IMR-90 (cell line): ENCODE measurements around the gene ELMO1. TPM values are rescaled to one million over a fixed set of nuclear protein-coding genes. Genes with fewer than 3 reads are reported as not detected.

Experiments
- ATAC-seq: fragments of 200-7000 bp; cut with Tn5 transposase; 2 replicates; pipeline ENCODE4 v1.9.1; 2020; ENCODE audit warnings: low read depth, mild to moderate bottlenecking, moderate library complexity
- BruUV-seq: library from RNA; stranded (reverse); fragments of 400-500 nt; replicated peaks from 2 replicates; lab custom pipeline; 2021; lab: Mats Ljungman, UMichigan
- CTCF ChIA-PET: fragments of 300-600 bp; formaldehyde crosslinking; extraction: SDS; loops from one replicate; lab custom pipeline; 2021; ENCODE audit warnings: antibody characterized with exemption; lab: Yijun Ruan, JAX
- POLR2A ChIA-PET: fragments of 300-600 bp; sonication (Branson Sonifier 250); formaldehyde crosslinking; loops from one replicate; lab custom pipeline; 2022; ENCODE audit warnings: antibody characterized with exemption; ENCODE audit not compliant: unreplicated experiment; lab: Charles Lee
- DNase-seq: peaks from one replicate; pipeline ENCODE4 v3.0.0; 2013
- H2AFZ ChIP-seq: replicated peaks from 2 replicates; pipeline ENCODE3; 2013; ENCODE audit warnings: low read length, mild to moderate bottlenecking; ENCODE audit not compliant: poor library complexity
- H2AK5ac ChIP-seq: 2 replicates; pipeline ENCODE4 v1.6.1; 2013; ENCODE audit warnings: low read depth, low read length, inconsistent platforms
- H2AK9ac ChIP-seq: replicated peaks from 2 replicates; pipeline ENCODE3; 2013; ENCODE audit warnings: mild to moderate bottlenecking, low read depth, low read length, moderate library complexity; ENCODE audit not compliant: poor library complexity
- H2BK120ac ChIP-seq: 2 replicates; pipeline ENCODE4 v1.6.1; 2013; ENCODE audit warnings: low read depth, low read length, inconsistent platforms
- H2BK15ac ChIP-seq: 3 replicates; pipeline ENCODE4 v1.6.1; 2013; ENCODE audit warnings: low read depth, low read length, inconsistent platforms
- H2BK20ac ChIP-seq: 2 replicates; pipeline ENCODE4 v1.6.1; 2013; ENCODE audit warnings: low read depth, mild to moderate bottlenecking, inconsistent platforms, low read length, moderate library complexity
- H2BK5ac ChIP-seq: 2 replicates; pipeline ENCODE4 v1.6.1; 2013; ENCODE audit warnings: mild to moderate bottlenecking, low read depth, low read length, inconsistent platforms; ENCODE audit not compliant: poor library complexity, severe bottlenecking
- H3K14ac ChIP-seq: replicated peaks from 2 replicates; pipeline ENCODE4 v1.6.1; 2013; ENCODE audit warnings: low read depth, low read length, inconsistent platforms
- H3K18ac ChIP-seq: 2 replicates; pipeline ENCODE4 v1.6.1; 2013; ENCODE audit warnings: low read depth, low read length, control low read depth
- H3K23ac ChIP-seq: 2 replicates; pipeline ENCODE4 v1.6.1; 2013; ENCODE audit warnings: low read depth, low read length, inconsistent platforms
- H3K27ac ChIP-seq: 2 replicates; pipeline ENCODE4 v1.5.1; 2013; ENCODE audit warnings: mild to moderate bottlenecking, control low read depth, low read length; ENCODE audit not compliant: insufficient read depth
- H3K27me3 ChIP-seq: 2 replicates; pipeline ENCODE4 v1.6.1; 2013; ENCODE audit warnings: low read length; ENCODE audit not compliant: control insufficient read depth, insufficient read depth
- H3K36me3 ChIP-seq: 2 replicates; pipeline ENCODE4 v1.6.1; 2013; ENCODE audit warnings: low read length, mixed read lengths; ENCODE audit not compliant: control insufficient read depth, insufficient read depth
- H3K4ac ChIP-seq: 2 replicates; pipeline ENCODE4 v1.6.1; 2013; ENCODE audit warnings: low read depth, low read length, inconsistent platforms
- H3K4me1 ChIP-seq: 2 replicates; pipeline ENCODE4 v1.6.1; 2013; ENCODE audit warnings: low read length, mixed read lengths; ENCODE audit not compliant: control insufficient read depth, insufficient read depth
- H3K4me2 ChIP-seq: 2 replicates; pipeline ENCODE4 v1.6.1; 2013; ENCODE audit warnings: low read depth, mild to moderate bottlenecking, control low read depth, low read length, moderate library complexity
- H3K4me3 ChIP-seq: 2 replicates; pipeline ENCODE4 v1.5.1; 2013; ENCODE audit warnings: low read depth, mild to moderate bottlenecking, control low read depth, low read length, moderate library complexity; ENCODE audit not compliant: insufficient read depth
- H3K56ac ChIP-seq: 2 replicates; pipeline ENCODE4 v1.6.1; 2013; ENCODE audit warnings: low read length, inconsistent platforms; ENCODE audit not compliant: insufficient read depth; ENCODE audit errors: extremely low read depth
- H3K79me1 ChIP-seq, 2 experiments: 2 replicates each; pipeline ENCODE4 v1.6.1; 2013; ENCODE audit warnings: low read length in 2 of 2, inconsistent platforms in 1 of 2, low read depth in 1 of 2
- H3K9ac ChIP-seq: 2 replicates; pipeline ENCODE4 v1.6.1; 2013; ENCODE audit warnings: low read depth, low read length, control low read depth
- H3K9me1 ChIP-seq: 2 replicates; pipeline ENCODE4 v1.6.1; 2013; ENCODE audit warnings: low read length, inconsistent platforms; ENCODE audit not compliant: insufficient read depth
- H3K9me3 ChIP-seq: 2 replicates; pipeline ENCODE4 v1.6.1; 2013; ENCODE audit warnings: low read length; ENCODE audit not compliant: control insufficient read depth, insufficient read depth
- H4K20me1 ChIP-seq: 2 replicates; pipeline ENCODE4 v1.6.1; 2013; ENCODE audit warnings: low read length, inconsistent platforms; ENCODE audit not compliant: insufficient read depth
- H4K5ac ChIP-seq: 2 replicates; pipeline ENCODE4 v1.6.1; 2013; ENCODE audit warnings: mild to moderate bottlenecking, low read depth, low read length, control low read depth
- H4K8ac ChIP-seq, 2 experiments: 2 replicates each; pipeline ENCODE4 v1.6.1; 2013; ENCODE audit warnings: low read depth in 2 of 2, low read length in 2 of 2, control low read depth in 1 of 2, inconsistent platforms in 1 of 2
- H4K91ac ChIP-seq: 2 replicates; pipeline ENCODE4 v1.6.1; 2013; ENCODE audit warnings: low read depth, low read length, inconsistent platforms; ENCODE audit not compliant: insufficient read depth
- BHLHE40 ChIP-seq: fragments of 150-350 bp; IDR thresholded peaks from 2 replicates; pipeline ENCODE4 v1.6.1; 2016; ENCODE audit warnings: mild to moderate bottlenecking, low read depth, low read length
- CEBPB ChIP-seq: IDR thresholded peaks from 2 replicates; pipeline ENCODE4 v1.6.1; 2012; ENCODE audit warnings: low read depth, low read length, improper control_type of control experiment
- CHD1 ChIP-seq: IDR thresholded peaks from 2 replicates; pipeline ENCODE4 v1.6.1; 2012; ENCODE audit warnings: low read depth, low read length, improper control_type of control experiment
- FOS ChIP-seq: fragments of 150-350 bp; IDR thresholded peaks from 2 replicates; pipeline ENCODE4 v1.6.1; 2016; ENCODE audit warnings: low read depth, low read length
- MAFK ChIP-seq: IDR thresholded peaks from 2 replicates; pipeline ENCODE4 v1.6.1; 2012; ENCODE audit warnings: low read depth, low read length, improper control_type of control experiment
- MAZ ChIP-seq: IDR thresholded peaks from 2 replicates; pipeline ENCODE4 v1.6.1; 2012; ENCODE audit warnings: low read depth, mild to moderate bottlenecking, low read length, improper control_type of control experiment, moderate library complexity, borderline replicate concordance
- MXI1 ChIP-seq: IDR thresholded peaks from 2 replicates; pipeline ENCODE4 v1.6.1; 2012; ENCODE audit warnings: low read depth, mild to moderate bottlenecking, low read length, moderate library complexity, borderline replicate concordance
- NFE2L2 ChIP-seq: fragments of 150-350 bp; IDR thresholded peaks from 2 replicates; pipeline ENCODE4 v1.6.1; 2016; ENCODE audit warnings: low read depth, mild to moderate bottlenecking, low read length
- POLR2A ChIP-seq: IDR thresholded peaks from 2 replicates; pipeline ENCODE4 v1.6.1; 2012; ENCODE audit warnings: mild to moderate bottlenecking, low read depth, low read length
- RAD21 ChIP-seq: IDR thresholded peaks from 2 replicates; pipeline ENCODE4 v1.6.1; 2012; ENCODE audit warnings: low read length, improper control_type of control experiment
- RCOR1 ChIP-seq: IDR thresholded peaks from 2 replicates; pipeline ENCODE4 v1.6.1; 2012; ENCODE audit warnings: mild to moderate bottlenecking, low read length, improper control_type of control experiment; ENCODE audit not compliant: insufficient replicate concordance
- RFX5 ChIP-seq: IDR thresholded peaks from 2 replicates; pipeline ENCODE4 v1.8.0; 2012; ENCODE audit warnings: low read depth, mild to moderate bottlenecking, low read length, moderate library complexity
- SMC3 ChIP-seq: fragments of 150-350 bp; IDR thresholded peaks from 2 replicates; pipeline ENCODE4 v1.6.1; 2016; ENCODE audit warnings: low read depth, mild to moderate bottlenecking, antibody characterized with exemption, low read length, moderate library complexity
- WGBS, 2 experiments: methylation state at CpG; one replicate each; pipeline versions ENCODE4 v1.1.5 to v1.1.7; 2013; ENCODE audit warnings: missing lambda C conversion rate in 2 of 2; ENCODE audit not compliant: insufficient read length in 1 of 2; ENCODE audit errors: extremely low coverage in 2 of 2; 5-methylcytosine and 5-hydroxymethylcytosine counted together
- dilution Hi-C: fragments of 300-500 bp; cut with HindIII; formaldehyde crosslinking; loops from one replicate; pipeline ENCODE4 v1.14.3; 2018; ENCODE audit warnings: low sequenced_read_pairs; ENCODE audit not compliant: unreplicated experiment
- in situ Hi-C: fragments of 300-500 bp; cut with MboI; formaldehyde crosslinking; loops from 3 replicates; pipeline ENCODE4 v1.14.3; 2019; ENCODE audit warnings: low sequenced_read_pairs, inconsistent platforms, mixed read lengths
- intact Hi-C: fragments of 100-400 bp; cut with micrococcal nuclease; formaldehyde crosslinking; loops from 2 replicates; pipeline ENCODE4 v1.10.0; 2022
- polyA plus RNA-seq, 3 experiments: library from polyadenylated mRNA; depleted of rRNA; stranded (reverse); fragments of >200 nt; gene quantifications; 2 replicates each; pipeline ENCODE4 v1.2.3, GENCODE V29; 2012; ENCODE audit warnings: low replicate concordance in 1 of 3
- total RNA-seq: library from RNA; depleted of rRNA; stranded (reverse); fragments of >200 nt; gene quantifications from 2 replicates; pipeline ENCODE4 v1.2.3, GENCODE V29; 2012
- TF ChIP-seq, protein P1 (sequence below): fragments of 150-350 bp; IDR thresholded peaks from 2 replicates; pipeline ENCODE4 v1.6.1; 2017; ENCODE audit warnings: mild to moderate bottlenecking, antibody characterized with exemption, low read length, low read depth
- TF ChIP-seq, protein P2 (sequence below): fragments of 150-350 bp; IDR thresholded peaks from 2 replicates; pipeline ENCODE4 v1.6.1; 2016; ENCODE audit warnings: low read depth, mild to moderate bottlenecking, low read length, moderate library complexity, borderline replicate concordance
- TF ChIP-seq, protein P3 (sequence below): conservative IDR thresholded peaks from 2 replicates; pipeline ENCODE4 v1.5.1; 2012; ENCODE audit warnings: mild to moderate bottlenecking, low read depth, low read length, improper control_type of control experiment

ELMO1 gene
- total and polyA plus RNA-seq, 2 of the 4 experiments (the other 2 are of a cell fraction): 0.03 TPM; not detected in 1

DNA sequence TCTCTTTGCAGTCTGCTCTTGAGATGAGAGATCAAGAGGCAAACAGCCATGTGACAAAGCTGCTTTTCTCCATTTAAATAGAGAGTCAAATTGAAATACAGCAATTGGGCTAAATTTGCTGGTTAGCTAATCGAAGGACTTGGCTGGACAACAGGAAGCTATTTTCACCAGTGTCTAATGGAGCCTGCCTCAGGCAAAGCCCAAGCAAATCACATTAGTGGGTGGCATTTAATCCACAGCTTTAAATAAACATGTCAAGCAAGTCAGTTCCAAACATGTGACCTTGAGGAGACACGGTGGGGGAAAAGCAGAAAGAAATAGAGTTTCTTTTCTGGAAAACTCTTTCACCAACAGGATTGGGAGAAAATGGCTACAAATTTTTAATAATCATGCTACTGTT lies 543.9 kb downstream of the ELMO1 start:
- Histone ChIP-seq H2AK9ac (no peak overlapping the region), H2BK120ac (no peak overlapping the region), H3K36me3 (no peaks in the 10 kb centered on the region), H3K27me3 (no peaks in the 10 kb centered on the region), H3K56ac (no peak overlapping the region), H2AFZ (no peak overlapping the region), H3K18ac (no peak overlapping the region), H3K4ac (no peak overlapping the region), H3K4me2 (no peak overlapping the region), H4K20me1 (no peaks in the 10 kb centered on the region), H3K27ac (no peak overlapping the region), H2BK15ac (no peak overlapping the region), H3K9me1 (no peaks in the 10 kb centered on the region), H3K23ac (no peak overlapping the region), H3K4me3 (no peak overlapping the region), H4K91ac (no peak overlapping the region), H4K5ac (no peak overlapping the region), H3K9me3 (no peaks in the 10 kb centered on the region), H3K79me1 (no peaks in the 10 kb centered on the region), H2AK5ac (no peak overlapping the region), H3K14ac (no peak overlapping the region), H3K4me1 (no peaks in the 10 kb centered on the region), H2BK20ac (no peak overlapping the region), H4K8ac (no peak overlapping the region), H3K9ac (no peak overlapping the region), H2BK5ac (no peak overlapping the region)
- no peak for TF ChIP-seq CHD1
- TF ChIP-seq FOS: no peak
- no peak for TF ChIP-seq CEBPB
- TF ChIP-seq MAZ: no peak
- TF ChIP-seq RCOR1: no peak
- no peak for TF ChIP-seq POLR2A
- TF ChIP-seq MXI1: no peak
- TF ChIP-seq, protein P1, sequence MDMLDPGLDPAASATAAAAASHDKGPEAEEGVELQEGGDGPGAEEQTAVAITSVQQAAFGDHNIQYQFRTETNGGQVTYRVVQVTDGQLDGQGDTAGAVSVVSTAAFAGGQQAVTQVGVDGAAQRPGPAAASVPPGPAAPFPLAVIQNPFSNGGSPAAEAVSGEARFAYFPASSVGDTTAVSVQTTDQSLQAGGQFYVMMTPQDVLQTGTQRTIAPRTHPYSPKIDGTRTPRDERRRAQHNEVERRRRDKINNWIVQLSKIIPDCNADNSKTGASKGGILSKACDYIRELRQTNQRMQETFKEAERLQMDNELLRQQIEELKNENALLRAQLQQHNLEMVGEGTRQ: no peak
- TF ChIP-seq, protein P2, sequence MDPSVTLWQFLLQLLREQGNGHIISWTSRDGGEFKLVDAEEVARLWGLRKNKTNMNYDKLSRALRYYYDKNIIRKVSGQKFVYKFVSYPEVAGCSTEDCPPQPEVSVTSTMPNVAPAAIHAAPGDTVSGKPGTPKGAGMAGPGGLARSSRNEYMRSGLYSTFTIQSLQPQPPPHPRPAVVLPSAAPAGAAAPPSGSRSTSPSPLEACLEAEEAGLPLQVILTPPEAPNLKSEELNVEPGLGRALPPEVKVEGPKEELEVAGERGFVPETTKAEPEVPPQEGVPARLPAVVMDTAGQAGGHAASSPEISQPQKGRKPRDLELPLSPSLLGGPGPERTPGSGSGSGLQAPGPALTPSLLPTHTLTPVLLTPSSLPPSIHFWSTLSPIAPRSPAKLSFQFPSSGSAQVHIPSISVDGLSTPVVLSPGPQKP: no peak
- TF ChIP-seq MAFK: no peak
- TF ChIP-seq BHLHE40: no peak
- TF ChIP-seq SMC3: no peak
- TF ChIP-seq RAD21: no peak
- TF ChIP-seq, protein P3, sequence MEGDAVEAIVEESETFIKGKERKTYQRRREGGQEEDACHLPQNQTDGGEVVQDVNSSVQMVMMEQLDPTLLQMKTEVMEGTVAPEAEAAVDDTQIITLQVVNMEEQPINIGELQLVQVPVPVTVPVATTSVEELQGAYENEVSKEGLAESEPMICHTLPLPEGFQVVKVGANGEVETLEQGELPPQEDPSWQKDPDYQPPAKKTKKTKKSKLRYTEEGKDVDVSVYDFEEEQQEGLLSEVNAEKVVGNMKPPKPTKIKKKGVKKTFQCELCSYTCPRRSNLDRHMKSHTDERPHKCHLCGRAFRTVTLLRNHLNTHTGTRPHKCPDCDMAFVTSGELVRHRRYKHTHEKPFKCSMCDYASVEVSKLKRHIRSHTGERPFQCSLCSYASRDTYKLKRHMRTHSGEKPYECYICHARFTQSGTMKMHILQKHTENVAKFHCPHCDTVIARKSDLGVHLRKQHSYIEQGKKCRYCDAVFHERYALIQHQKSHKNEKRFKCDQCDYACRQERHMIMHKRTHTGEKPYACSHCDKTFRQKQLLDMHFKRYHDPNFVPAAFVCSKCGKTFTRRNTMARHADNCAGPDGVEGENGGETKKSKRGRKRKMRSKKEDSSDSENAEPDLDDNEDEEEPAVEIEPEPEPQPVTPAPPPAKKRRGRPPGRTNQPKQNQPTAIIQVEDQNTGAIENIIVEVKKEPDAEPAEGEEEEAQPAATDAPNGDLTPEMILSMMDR: no peak
- no peak for TF ChIP-seq NFE2L2
- no peak for TF ChIP-seq RFX5
- CTCF ChIA-PET: no interaction called here
- in situ Hi-C loops: no loop called here
- no TSS peak for BruUV-seq
- ATAC-seq: no peak
- POLR2A ChIA-PET: no interaction called here
- DNase-seq: no peak
- intact Hi-C loops: loop anchor here (2.0 kb wide), 1 partner anchor 74 kb away; no protein-coding TSS in a partner anchor
- WGBS, 2 experiments: no CpG with 5 or more reads among the region's 2 CpGs
- dilution Hi-C loops: no loop called here
